NT2/D1 (cell line): ENCODE data around the gene FBXW7.

Source experiments
- DNase-seq: peaks from one replicate; pipeline ENCODE4 v3.0.0-alpha.2; 2011; ENCODE audit warnings: low read depth, low spot score
- H3K27me3 ChIP-seq: 2 replicates; pipeline ENCODE4 v1.6.0; 2011; ENCODE audit warnings: mild to moderate bottlenecking; ENCODE audit not compliant: insufficient read length, insufficient read depth
- H3K36me3 ChIP-seq: 2 replicates; pipeline ENCODE4 v1.6.1; 2011; ENCODE audit warnings: mild to moderate bottlenecking, low read length, mixed read lengths; ENCODE audit not compliant: insufficient read depth, insufficient read length
- H3K4me1 ChIP-seq: 2 replicates; pipeline ENCODE4 v1.5.1; 2011; ENCODE audit not compliant: insufficient read depth, insufficient read length
- H3K4me3 ChIP-seq: 2 replicates; pipeline ENCODE4 v1.5.1; 2011; ENCODE audit warnings: low read depth; ENCODE audit not compliant: insufficient read length
- H3K9ac ChIP-seq: 2 replicates; pipeline ENCODE4 v1.6.0; 2011; ENCODE audit warnings: low read depth; ENCODE audit not compliant: insufficient read length
- H3K9me3 ChIP-seq: 2 replicates; pipeline ENCODE4 v1.5.1; 2011; ENCODE audit warnings: mild to moderate bottlenecking, low read length; ENCODE audit not compliant: insufficient read depth
- SUZ12 ChIP-seq: IDR thresholded peaks from 2 replicates; pipeline ENCODE4 v1.6.1; 2011; ENCODE audit not compliant: insufficient read length, insufficient read depth; ENCODE audit errors: extremely low read depth
- YY1 ChIP-seq: IDR thresholded peaks from 2 replicates; pipeline ENCODE4 v1.6.1; 2011; ENCODE audit not compliant: insufficient read length, insufficient read depth
- ZNF274 ChIP-seq: IDR thresholded peaks from 2 replicates; pipeline ENCODE4 v1.6.1; 2011; ENCODE audit warnings: mild to moderate bottlenecking, low read depth, low read length

The FBXW7 gene

GRCh38 chr4:152523731-152524130 lies 12.2 kb downstream of the FBXW7 start:
- H3K9me3 ChIP-seq = no peaks in the 10 kb centered on the region
- no peak overlapping the region for H3K9ac ChIP-seq
- TF ChIP-seq ZNF274 = no peak
- no peak for TF ChIP-seq SUZ12
- TF ChIP-seq YY1 = no peak
- H3K4me3 ChIP-seq = no peak overlapping the region
- no peaks in the 10 kb centered on the region for H3K36me3 ChIP-seq
- no peak for DNase-seq
- H3K27me3 ChIP-seq = no peaks in the 10 kb centered on the region
- no peaks in the 10 kb centered on the region for H3K4me1 ChIP-seq

GRCh38 chr4:152522754-152523153 lies 13.1 kb downstream of the FBXW7 start:
- no peaks in the 10 kb centered on the region for H3K9me3 ChIP-seq
- H3K27me3 ChIP-seq = no peaks in the 10 kb centered on the region
- no peaks in the 10 kb centered on the region for H3K4me1 ChIP-seq
- no peaks in the 10 kb centered on the region for H3K36me3 ChIP-seq
- H3K9ac ChIP-seq = no peak overlapping the region
- no peak for TF ChIP-seq ZNF274
- no peak for TF ChIP-seq SUZ12
- no peak for TF ChIP-seq YY1
- DNase-seq = no peak
- no peak overlapping the region for H3K4me3 ChIP-seq

DNA sequence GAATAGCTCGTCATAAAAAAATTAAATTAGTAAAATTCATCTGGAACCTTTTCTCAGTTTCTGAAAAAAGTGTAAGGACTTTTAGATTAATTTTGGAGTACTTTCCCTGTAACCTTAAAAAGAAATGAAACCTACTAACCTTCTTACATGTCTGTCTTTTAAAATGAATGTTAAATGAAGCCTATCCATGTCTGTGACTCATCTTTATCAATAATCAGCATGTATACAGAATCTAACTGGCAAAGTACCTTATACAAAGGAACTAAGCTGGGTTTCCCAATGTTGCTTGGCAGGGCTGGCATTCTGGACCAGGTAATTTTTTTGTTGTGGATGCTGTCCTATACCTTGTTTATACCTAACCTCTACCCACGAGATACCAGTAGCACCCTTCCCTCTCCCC lies 13.6 kb downstream of the FBXW7 start:
- Histone ChIP-seq H3K36me3 (no peaks in the 10 kb centered on the region), H3K4me1 (no peaks in the 10 kb centered on the region), H3K4me3 (no peak overlapping the region), H3K9me3 (no peaks in the 10 kb centered on the region), H3K27me3 (no peaks in the 10 kb centered on the region), H3K9ac (no peak overlapping the region)
- TF ChIP-seq ZNF274 (no peak), SUZ12 (no peak), YY1 (no peak)
- DNase-seq = no peak

GRCh38 chr4:152516156-152516555 lies 19.7 kb downstream of the FBXW7 start:
- Histone ChIP-seq H3K4me3 (no peak overlapping the region), H3K36me3 (peaks cover 2% of the 10 kb centered on the region), H3K4me1 (no peaks in the 10 kb centered on the region), H3K27me3 (no peaks in the 10 kb centered on the region), H3K9me3 (no peaks in the 10 kb centered on the region), H3K9ac (no peak overlapping the region)
- TF ChIP-seq SUZ12 (no peak), ZNF274 (no peak), YY1 (no peak)
- DNase-seq = no peak

GRCh38 chr4:152515678-152516077 lies 20.2 kb downstream of the FBXW7 start:
- no peak for DNase-seq
- no peaks in the 10 kb centered on the region for H3K9me3 ChIP-seq
- H3K36me3 ChIP-seq = peaks cover 2% of the 10 kb centered on the region
- H3K27me3 ChIP-seq = no peaks in the 10 kb centered on the region
- H3K9ac ChIP-seq = no peak overlapping the region
- no peaks in the 10 kb centered on the region for H3K4me1 ChIP-seq
- no peak for TF ChIP-seq YY1
- no peak for TF ChIP-seq SUZ12
- TF ChIP-seq ZNF274 = no peak
- H3K4me3 ChIP-seq = no peak overlapping the region

GRCh38 chr4:152514356-152514755 lies 21.5 kb downstream of the FBXW7 start:
- Histone ChIP-seq H3K4me3 (no peak overlapping the region), H3K36me3 (peaks cover 2% of the 10 kb centered on the region), H3K27me3 (no peaks in the 10 kb centered on the region), H3K4me1 (no peaks in the 10 kb centered on the region), H3K9me3 (no peaks in the 10 kb centered on the region), H3K9ac (no peak overlapping the region)
- no peak for DNase-seq
- no peak for TF ChIP-seq SUZ12
- no peak for TF ChIP-seq YY1
- TF ChIP-seq ZNF274 = no peak

DNA sequence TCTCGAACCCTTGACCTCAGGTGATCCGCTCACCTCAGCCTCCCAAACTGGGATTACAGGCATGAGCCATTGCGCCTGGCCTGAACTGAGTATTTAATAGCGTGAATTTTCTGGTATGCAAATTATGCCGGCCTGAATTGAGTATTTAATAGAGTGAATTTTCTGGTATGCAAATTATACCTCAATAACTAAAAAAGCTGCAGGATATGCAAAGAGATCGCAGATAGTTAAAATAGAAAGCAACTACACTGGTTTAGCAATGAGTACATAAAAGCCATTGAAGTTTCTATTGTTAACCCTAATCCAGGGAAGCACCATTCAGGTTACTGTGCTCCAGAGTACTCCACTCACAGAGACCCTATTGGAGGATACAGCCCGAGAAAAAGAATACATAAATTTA lies 22.8 kb downstream of the FBXW7 start:
- Histone ChIP-seq H3K9ac (no peak overlapping the region), H3K4me3 (no peak overlapping the region), H3K27me3 (no peaks in the 10 kb centered on the region), H3K4me1 (no peaks in the 10 kb centered on the region), H3K36me3 (peaks cover 2% of the 10 kb centered on the region), H3K9me3 (no peaks in the 10 kb centered on the region)
- no peak for DNase-seq
- TF ChIP-seq YY1 (no peak), SUZ12 (no peak)

- H3K4me1 ChIP-seq = no peaks in the 10 kb centered on the region
Observed at GRCh38 chr4:152512483-152512882, 23.4 kb downstream of the FBXW7 start.

More at GRCh38 chr4:152512483-152512882, 23.4 kb downstream of the FBXW7 start:
- H3K9me3 ChIP-seq = no peaks in the 10 kb centered on the region
- H3K9ac ChIP-seq = no peak overlapping the region
- TF ChIP-seq YY1 (no peak), SUZ12 (no peak), ZNF274 (no peak)
- peaks cover 6% of the 10 kb centered on the region for H3K36me3 ChIP-seq
- no peak overlapping the region for H3K4me3 ChIP-seq
- DNase-seq = no peak
- no peaks in the 10 kb centered on the region for H3K27me3 ChIP-seq
